ENCODE measurements around the gene SMARCAL1. TPM values are rescaled to one million over a fixed set of nuclear protein-coding genes. Genes with fewer than 3 reads are reported as not detected.

Gene SMARCAL1
- total and polyA plus RNA-seq, 2 of the 13 experiments (the other 11 are each of a cell fraction or from before 2014, with no cell fraction given): 12.7 to 21.3 TPM

DNA sequence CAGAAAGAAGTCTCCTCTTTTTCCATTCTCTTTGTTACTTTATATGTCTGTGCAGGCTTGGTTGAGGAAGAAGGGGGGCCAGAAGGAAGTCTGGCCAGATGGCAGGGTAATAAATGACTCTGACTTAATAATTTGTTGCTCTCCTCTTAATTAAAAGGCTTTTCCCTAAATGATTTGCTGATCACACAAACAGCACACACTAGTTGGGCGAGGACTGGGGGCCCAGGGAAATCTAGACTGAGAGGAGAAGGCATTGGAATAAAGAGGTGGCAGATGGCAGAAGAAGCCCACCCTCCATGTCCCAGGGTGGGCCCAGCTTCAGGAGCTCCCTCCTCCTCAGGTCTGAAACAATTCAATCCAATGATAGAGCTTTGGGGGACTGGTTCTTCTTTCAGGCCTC lies 12.7 kb upstream of the SMARCAL1 start:
- intact Hi-C loops (cut with micrococcal nuclease; ENCODE audit: unreplicated experiment): loop anchor here (5.0 kb wide), 2 partner anchors 177 to 287 kb away; no protein-coding TSS in a partner anchor
- in situ Hi-C loops (cut with HindIII; ENCODE audit: extremely low pct_ligation_motif_present, low pct_unique_long_range_greater_than_20kb): no loop called here
- no peaks in the 10 kb centered on the region for H4K20me1 ChIP-seq (ENCODE audit: insufficient read depth, low read length)
- peaks cover 7 to 17% of the 10 kb centered on the region in 2 experiments for H3K27me3 ChIP-seq (ENCODE audit: control insufficient read depth in 1 of 2, insufficient read depth in 2 of 2, low read length in 2 of 2)
- H3K9ac ChIP-seq (ENCODE audit: insufficient read depth, low read depth, low read length): no peak overlapping the region
- WGBS (ENCODE audit: low lambda C conversion rate): 8% methylated on average over 1 of the region's 1 CpG
- H3K9me3 ChIP-seq (ENCODE audit: low read length): no peaks in the 10 kb centered on the region
- ATAC-seq (no peak), FAIRE-seq (no peak), DNase-seq (ENCODE audit: low spot score) (no peak)
- ChIA-PET POLR2A (interaction anchor here (1.1 kb wide), 1 partner anchor 13 kb away, joined by 3 read pairs; the partner anchor contains the start of gene SMARCAL1), CTCF (ENCODE audit: low intra/inter-chr PET ratio, low total read pairs) (no interaction called here)
- no peak for TF ChIP-seq ZNF331 (CRISPR knock-in tag; IDR thresholded peaks at IDR 0.05)
- TF ChIP-seq, protein P1, sequence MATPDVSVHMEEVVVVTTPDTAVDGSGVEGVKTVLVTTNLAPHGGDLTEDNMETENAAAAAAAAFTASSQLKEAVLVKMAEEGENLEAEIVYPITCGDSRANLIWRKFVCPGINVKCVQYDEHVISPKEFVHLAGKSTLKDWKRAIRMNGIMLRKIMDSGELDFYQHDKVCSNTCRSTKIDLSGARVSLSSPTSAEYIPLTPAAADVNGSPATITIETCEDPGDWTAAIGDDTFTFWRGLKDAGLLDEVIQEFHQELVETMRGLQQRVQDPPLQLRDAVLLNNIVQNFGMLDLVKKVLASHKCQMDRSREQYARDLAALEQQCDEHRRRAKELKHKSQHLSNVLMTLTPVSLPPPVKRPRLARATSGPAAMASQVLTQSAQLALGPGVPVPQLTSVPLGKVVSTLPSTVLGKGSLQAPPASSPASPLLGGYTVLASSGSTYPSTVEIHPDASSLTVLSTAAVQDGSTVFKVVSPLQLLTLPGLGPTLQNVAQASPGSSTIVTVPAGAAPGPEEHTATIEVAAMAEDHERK (CRISPR knock-in tag; IDR thresholded peaks at IDR 0.05; ENCODE audit: low read depth): no peak
- no peak for TF ChIP-seq ZNF205 (CRISPR knock-in tag; IDR thresholded peaks at IDR 0.05)
- no peak for TF ChIP-seq SALL2 (CRISPR knock-in tag; IDR thresholded peaks at IDR 0.05)
- TF ChIP-seq, protein P2, sequence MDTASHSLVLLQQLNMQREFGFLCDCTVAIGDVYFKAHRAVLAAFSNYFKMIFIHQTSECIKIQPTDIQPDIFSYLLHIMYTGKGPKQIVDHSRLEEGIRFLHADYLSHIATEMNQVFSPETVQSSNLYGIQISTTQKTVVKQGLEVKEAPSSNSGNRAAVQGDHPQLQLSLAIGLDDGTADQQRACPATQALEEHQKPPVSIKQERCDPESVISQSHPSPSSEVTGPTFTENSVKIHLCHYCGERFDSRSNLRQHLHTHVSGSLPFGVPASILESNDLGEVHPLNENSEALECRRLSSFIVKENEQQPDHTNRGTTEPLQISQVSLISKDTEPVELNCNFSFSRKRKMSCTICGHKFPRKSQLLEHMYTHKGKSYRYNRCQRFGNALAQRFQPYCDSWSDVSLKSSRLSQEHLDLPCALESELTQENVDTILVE (CRISPR knock-in tag; IDR thresholded peaks at IDR 0.05): no peak
- no peak for TF ChIP-seq SALL1 (CRISPR knock-in tag; IDR thresholded peaks at IDR 0.05)
- TF ChIP-seq SOX13 (IDR thresholded peaks at IDR 0.05): no peak
- TF ChIP-seq SOX13 (CRISPR knock-in tag; conservative IDR thresholded peaks at IDR 0.05 in 1 of 2, IDR thresholded peaks at IDR 0.05 in 1 of 2): no peak
- TF ChIP-seq SSRP1 (CRISPR knock-in tag; IDR thresholded peaks at IDR 0.05): no peak
- no peak for TF ChIP-seq ZNF124 (CRISPR knock-in tag; IDR thresholded peaks at IDR 0.05)
- TF ChIP-seq TEAD2 (CRISPR knock-in tag; IDR thresholded peaks at IDR 0.05): no peak
- no peak for TF ChIP-seq NKX3-1 (CRISPR knock-in tag; IDR thresholded peaks at IDR 0.05)
- TF ChIP-seq, protein P3, sequence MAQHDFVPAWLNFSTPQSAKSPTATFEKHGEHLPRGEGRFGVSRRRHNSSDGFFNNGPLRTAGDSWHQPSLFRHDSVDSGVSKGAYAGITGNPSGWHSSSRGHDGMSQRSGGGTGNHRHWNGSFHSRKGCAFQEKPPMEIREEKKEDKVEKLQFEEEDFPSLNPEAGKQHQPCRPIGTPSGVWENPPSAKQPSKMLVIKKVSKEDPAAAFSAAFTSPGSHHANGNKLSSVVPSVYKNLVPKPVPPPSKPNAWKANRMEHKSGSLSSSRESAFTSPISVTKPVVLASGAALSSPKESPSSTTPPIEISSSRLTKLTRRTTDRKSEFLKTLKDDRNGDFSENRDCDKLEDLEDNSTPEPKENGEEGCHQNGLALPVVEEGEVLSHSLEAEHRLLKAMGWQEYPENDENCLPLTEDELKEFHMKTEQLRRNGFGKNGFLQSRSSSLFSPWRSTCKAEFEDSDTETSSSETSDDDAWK (CRISPR knock-in tag; IDR thresholded peaks at IDR 0.05): no peak
- H3K4me1 ChIP-seq (ENCODE audit: insufficient read depth, low read length): no peaks in the 10 kb centered on the region
- H3K36me3 ChIP-seq (replicated peaks in 1 of 2; ENCODE audit: control insufficient read depth in 1 of 2, insufficient read depth in 2 of 2, low read length in 2 of 2): no peaks in the 10 kb centered on the region
- H2AFZ ChIP-seq (ENCODE audit: low read length): no peak overlapping the region
- no peak overlapping the region for H3K4me3 ChIP-seq (replicated peaks in 1 of 3; ENCODE audit: insufficient read depth in 1 of 3, low read depth in 2 of 3, low read length in 3 of 3)
- no peak overlapping the region for H3K4me2 ChIP-seq (ENCODE audit: low read depth, low read length)
- no peak overlapping the region for H3K27ac ChIP-seq (ENCODE audit: extremely low read length, insufficient read depth, low read length)
- no TSS peak for BruUV-seq (replicated peaks)
- no peaks in the 10 kb centered on the region for H3K79me2 ChIP-seq (ENCODE audit: insufficient read depth, low read length)
